ENCODE measurements around the gene SLC8A2. TPM values are rescaled to one million over a fixed set of nuclear protein-coding genes. Genes with fewer than 3 reads are reported as not detected.

The SLC8A2 gene
- total and polyA plus RNA-seq, 9 donors = 0.04 to 0.49 (median 0.24) TPM

DNA sequence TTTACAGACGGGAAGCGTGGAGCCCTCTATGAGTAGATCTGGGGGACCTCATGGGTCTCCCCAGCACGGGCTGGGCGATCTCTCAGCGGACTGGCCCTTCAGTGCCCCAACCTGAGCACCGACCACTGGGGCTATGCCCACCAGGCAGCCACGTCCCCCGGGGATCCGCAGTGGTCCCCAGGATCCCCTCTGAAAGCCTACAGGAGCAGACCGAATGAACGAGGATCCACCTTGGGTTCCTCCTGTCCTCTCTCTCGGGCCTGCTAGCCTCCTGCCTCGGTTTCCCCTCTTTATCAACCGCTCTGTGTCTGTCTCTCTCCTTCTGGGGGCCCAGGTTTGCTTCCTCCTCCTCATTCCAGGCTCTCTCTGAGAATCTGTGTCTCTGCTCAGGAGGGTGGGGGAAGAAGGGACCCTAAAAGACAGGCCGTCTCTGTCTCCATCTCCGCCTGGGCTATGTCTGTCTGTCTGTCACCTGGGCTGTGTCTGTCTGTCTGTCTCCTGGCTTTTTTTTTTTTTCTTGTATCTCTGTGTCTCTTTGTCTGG, 50.4 kb downstream of the SLC8A2 start:
- H3K36me3 ChIP-seq (ENCODE audit: control insufficient read depth, insufficient read depth, low read length) = no peaks in the 10 kb centered on the region
- no peak overlapping the region for H3K27ac ChIP-seq (ENCODE audit: low read length)
- no peak for DNase-seq
- WGBS (ENCODE audit: insufficient coverage) = 3% methylated on average over 12 of the region's 16 CpGs
- peaks cover 94% of the 10 kb centered on the region for H3K27me3 ChIP-seq (ENCODE audit: control insufficient read depth, insufficient read depth, low read length)
- H3K4me1 ChIP-seq (ENCODE audit: control insufficient read depth, insufficient read depth, low read length) = peaks cover 11% of the 10 kb centered on the region
- no peak overlapping the region for H3K4me3 ChIP-seq (ENCODE audit: low read length)
- no peaks in the 10 kb centered on the region for H3K9me3 ChIP-seq (replicated peaks; ENCODE audit: control insufficient read depth, low read depth, low read length)

- Histone ChIP-seq H3K27ac (ENCODE audit: low read length) (no peak overlapping the region), H3K4me3 (ENCODE audit: low read length) (no peak overlapping the region), H3K4me1 (ENCODE audit: control insufficient read depth, insufficient read depth, low read length) (peaks cover 11% of the 10 kb centered on the region), H3K36me3 (ENCODE audit: control insufficient read depth, insufficient read depth, low read length) (no peaks in the 10 kb centered on the region), H3K9me3 (replicated peaks; ENCODE audit: control insufficient read depth, low read depth, low read length) (no peaks in the 10 kb centered on the region), H3K27me3 (ENCODE audit: control insufficient read depth, insufficient read depth, low read length) (peaks cover 89% of the 10 kb centered on the region)
- DNase-seq = no peak
- 3% methylated on average over 6 of the region's 19 CpGs for WGBS (ENCODE audit: insufficient coverage)
Measured at GRCh38 chr19:47419789-47420188, 51.9 kb downstream of the SLC8A2 start.

DNA sequence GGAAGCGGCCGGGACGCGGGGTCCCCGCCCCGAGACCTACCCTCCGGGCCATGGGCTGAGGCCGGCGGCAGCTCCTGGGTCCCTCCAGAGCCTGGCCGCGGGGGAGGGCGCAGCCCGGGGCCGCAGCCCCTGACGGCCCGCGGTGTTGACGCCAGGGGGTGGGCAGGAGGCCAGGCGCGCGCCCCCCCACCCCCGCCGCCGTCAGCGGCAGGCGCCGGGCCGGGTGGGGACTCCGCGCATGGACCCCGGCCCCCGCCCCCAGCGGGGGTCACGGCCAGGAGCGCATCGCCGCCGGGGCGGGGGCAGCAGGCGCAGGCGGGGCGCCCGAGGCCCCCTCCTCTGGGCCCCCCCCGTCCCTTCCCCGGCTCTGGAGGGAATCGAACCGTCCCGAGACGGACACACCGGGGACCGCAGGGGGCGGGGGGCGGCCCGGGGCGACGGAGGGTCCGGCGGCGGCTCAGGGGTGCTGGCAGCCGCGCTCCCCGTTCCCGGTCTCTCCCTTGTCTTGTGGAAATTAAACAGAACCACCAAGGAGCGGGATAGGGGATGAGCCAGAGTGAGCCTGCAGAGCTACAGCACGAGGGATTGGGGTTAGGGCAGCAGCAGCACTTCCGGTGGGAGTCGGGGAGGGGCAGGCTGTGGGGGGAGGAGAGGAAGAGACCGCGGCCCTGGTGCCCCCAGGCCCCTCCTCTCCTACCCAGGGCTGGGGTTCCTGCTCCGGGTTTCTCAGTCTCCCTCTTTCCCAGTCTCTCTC, 52.5 kb downstream of the SLC8A2 start, which contains the start of gene MEIS3:
MEIS3 (minus strand) TSS at position 498 of the 754 bp plus-strand sequence; CDS start at position 52, 446 bp downstream.
- Histone ChIP-seq H3K9me3 (replicated peaks; ENCODE audit: control insufficient read depth, low read depth, low read length) (no peaks in the 10 kb centered on the region), H3K27ac (ENCODE audit: low read length) (no peak within 1 kb of the TSS), H3K4me1 (ENCODE audit: control insufficient read depth, insufficient read depth, low read length) (peaks cover 11% of the 10 kb centered on the region), H3K27me3 (ENCODE audit: control insufficient read depth, insufficient read depth, low read length) (peaks cover 84% of the 10 kb centered on the region), H3K36me3 (ENCODE audit: control insufficient read depth, insufficient read depth, low read length) (peaks cover 2% of the 10 kb centered on the region), H3K4me3 (ENCODE audit: low read length) (peak within 1 kb of the TSS; percentile 36)
- under 1% methylated on average over 47 of the region's 70 CpGs for WGBS (ENCODE audit: insufficient coverage)
- DNase-seq = no peak

DNA sequence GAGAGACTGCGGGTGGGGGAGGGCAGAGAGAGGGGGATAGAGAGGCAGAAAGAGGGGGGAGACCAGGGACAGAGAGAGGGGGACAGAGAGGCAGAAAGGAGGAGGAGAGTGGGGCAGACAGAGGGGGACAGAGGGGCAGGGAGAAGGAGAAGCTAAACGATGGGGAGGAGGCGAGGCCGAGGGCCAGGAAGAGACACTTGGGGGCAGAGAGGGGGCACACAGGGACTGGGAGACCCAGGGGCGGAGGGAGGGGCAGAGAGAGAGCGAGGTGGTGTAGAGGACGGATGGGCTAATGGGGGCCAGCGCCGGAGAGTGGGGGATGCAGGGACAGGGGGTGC, 53.0 kb downstream of the SLC8A2 start:
- no peak overlapping the region for H3K27ac ChIP-seq (ENCODE audit: low read length)
- H3K4me3 ChIP-seq (ENCODE audit: low read length) = peak overlapping the region; percentile 36
- DNase-seq = no peak
- peaks cover 4% of the 10 kb centered on the region for H3K36me3 ChIP-seq (ENCODE audit: control insufficient read depth, insufficient read depth, low read length)
- peaks cover 11% of the 10 kb centered on the region for H3K4me1 ChIP-seq (ENCODE audit: control insufficient read depth, insufficient read depth, low read length)
- no peaks in the 10 kb centered on the region for H3K9me3 ChIP-seq (replicated peaks; ENCODE audit: control insufficient read depth, low read depth, low read length)
- H3K27me3 ChIP-seq (ENCODE audit: control insufficient read depth, insufficient read depth, low read length) = peaks cover 81% of the 10 kb centered on the region
- WGBS (ENCODE audit: insufficient coverage) = 0% methylated on average over 9 of the region's 9 CpGs

DNA sequence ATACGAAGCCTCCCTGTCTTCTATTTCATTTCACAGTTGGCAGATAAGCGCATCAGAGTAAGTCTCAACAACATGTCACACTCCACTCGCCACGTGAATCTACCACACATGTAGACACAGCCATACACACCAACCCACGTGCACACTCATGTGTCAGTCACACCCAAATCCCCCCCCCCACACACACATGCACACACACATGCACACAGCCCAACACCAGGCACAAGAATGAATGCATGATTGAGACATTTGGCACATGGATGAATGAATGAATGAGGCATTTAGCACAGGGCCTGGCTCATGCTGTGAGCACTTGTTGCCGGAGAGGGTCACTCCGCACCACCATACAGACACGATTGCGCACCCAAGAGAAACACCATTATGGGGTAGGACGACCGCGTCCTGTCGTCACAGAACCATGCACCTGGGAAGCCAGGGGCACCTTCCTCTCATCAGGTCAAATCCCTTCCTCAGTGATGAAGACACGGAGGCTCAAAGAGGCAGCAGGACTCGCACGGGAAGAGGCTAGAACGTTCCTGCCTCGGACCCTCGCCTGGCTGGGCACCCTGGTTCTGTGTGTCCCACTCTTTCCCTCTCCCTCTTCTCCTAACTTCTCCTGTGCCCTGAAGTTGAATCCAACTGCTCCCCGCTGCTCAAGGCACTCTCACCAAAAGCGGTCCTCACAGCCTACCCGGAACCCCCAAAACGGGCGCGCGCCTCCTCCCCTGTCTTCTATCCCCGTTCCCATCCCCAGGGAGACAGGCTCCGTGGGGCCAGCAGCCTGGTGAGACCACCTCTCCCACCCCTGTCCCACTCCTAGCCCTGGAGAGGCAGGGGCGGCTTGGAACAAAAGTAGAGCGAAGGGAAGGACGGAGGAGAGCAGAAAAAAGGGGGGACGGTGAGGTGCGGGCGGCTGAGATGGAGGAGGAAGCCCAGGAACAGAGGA, 53.7 kb downstream of the SLC8A2 start:
- whole genome bisulfite sequencing (ENCODE audit: insufficient coverage) = 2% methylated on average over 25 of the region's 34 CpGs
- H3K36me3 ChIP-seq (ENCODE audit: control insufficient read depth, insufficient read depth, low read length) = peaks cover 4% of the 10 kb centered on the region
- peaks cover 75% of the 10 kb centered on the region for H3K27me3 ChIP-seq (ENCODE audit: control insufficient read depth, insufficient read depth, low read length)
- H3K27ac ChIP-seq (ENCODE audit: low read length) = no peak overlapping the region
- DNase-seq = no peak
- peak overlapping the region; percentile 36 for H3K4me3 ChIP-seq (ENCODE audit: low read length)
- no peaks in the 10 kb centered on the region for H3K9me3 ChIP-seq (replicated peaks; ENCODE audit: control insufficient read depth, low read depth, low read length)
- peaks cover 11% of the 10 kb centered on the region for H3K4me1 ChIP-seq (ENCODE audit: control insufficient read depth, insufficient read depth, low read length)

DNA sequence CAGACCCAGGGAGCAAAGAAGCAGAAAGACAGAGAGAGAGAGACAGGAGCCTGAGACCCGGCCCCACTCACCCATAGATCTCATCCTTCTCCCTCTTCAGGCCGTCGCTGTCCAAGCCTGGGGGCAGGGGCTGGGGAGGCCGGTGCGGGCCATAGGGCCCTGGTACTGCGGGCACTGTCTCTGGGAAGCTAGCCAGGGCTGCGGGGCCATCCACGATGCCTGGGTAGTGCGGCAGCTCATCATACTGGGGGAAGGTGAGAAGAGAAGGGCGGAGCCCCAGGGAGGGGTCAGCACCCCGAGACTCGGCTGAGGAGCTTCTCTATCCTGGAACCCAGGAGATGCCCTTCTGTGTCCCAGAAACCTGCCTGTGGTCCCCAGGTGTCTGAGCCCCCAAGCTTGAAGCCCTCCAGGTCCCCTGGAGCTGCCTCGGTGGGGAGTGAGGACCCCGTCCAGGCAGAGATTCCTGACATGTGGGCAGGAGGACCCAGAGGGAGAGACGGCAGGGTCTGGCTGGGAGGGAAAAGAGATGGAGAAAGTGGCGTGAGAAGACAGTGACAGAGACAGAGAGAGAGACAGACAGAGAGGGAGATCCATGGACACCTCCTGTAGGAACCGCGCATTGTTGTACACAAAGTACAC, 54.5 kb downstream of the SLC8A2 start:
- Histone ChIP-seq H3K27ac (ENCODE audit: low read length) (no peak overlapping the region), H3K4me3 (ENCODE audit: low read length) (no peak overlapping the region), H3K4me1 (ENCODE audit: control insufficient read depth, insufficient read depth, low read length) (peaks cover 11% of the 10 kb centered on the region), H3K27me3 (ENCODE audit: control insufficient read depth, insufficient read depth, low read length) (peaks cover 67% of the 10 kb centered on the region), H3K36me3 (ENCODE audit: control insufficient read depth, insufficient read depth, low read length) (peaks cover 4% of the 10 kb centered on the region), H3K9me3 (replicated peaks; ENCODE audit: control insufficient read depth, low read depth, low read length) (no peaks in the 10 kb centered on the region)
- 11% methylated on average over 15 of the region's 18 CpGs for WGBS (ENCODE audit: insufficient coverage)
- no peak for DNase-seq

GRCh38 chr19:47416643-47416985, 55.1 kb downstream of the SLC8A2 start:
- no peak overlapping the region for H3K4me3 ChIP-seq (ENCODE audit: low read length)
- H3K9me3 ChIP-seq (replicated peaks; ENCODE audit: control insufficient read depth, low read depth, low read length) = no peaks in the 10 kb centered on the region
- H3K27me3 ChIP-seq (ENCODE audit: control insufficient read depth, insufficient read depth, low read length) = peaks cover 61% of the 10 kb centered on the region
- WGBS (ENCODE audit: insufficient coverage) = 11% methylated on average over 8 of the region's 12 CpGs
- DNase-seq = no peak
- no peak overlapping the region for H3K27ac ChIP-seq (ENCODE audit: low read length)
- peaks cover 11% of the 10 kb centered on the region for H3K4me1 ChIP-seq (ENCODE audit: control insufficient read depth, insufficient read depth, low read length)
- peaks cover 4% of the 10 kb centered on the region for H3K36me3 ChIP-seq (ENCODE audit: control insufficient read depth, insufficient read depth, low read length)

- Histone ChIP-seq H3K9me3 (replicated peaks; ENCODE audit: control insufficient read depth, low read depth, low read length) (no peaks in the 10 kb centered on the region), H3K27ac (ENCODE audit: low read length) (no peak overlapping the region), H3K36me3 (ENCODE audit: control insufficient read depth, insufficient read depth, low read length) (peaks cover 4% of the 10 kb centered on the region), H3K4me3 (ENCODE audit: low read length) (no peak overlapping the region), H3K4me1 (ENCODE audit: control insufficient read depth, insufficient read depth, low read length) (peaks cover 9% of the 10 kb centered on the region), H3K27me3 (ENCODE audit: control insufficient read depth, insufficient read depth, low read length) (peaks cover 56% of the 10 kb centered on the region)
- 98% methylated on average over 13 of the region's 21 CpGs for WGBS (ENCODE audit: insufficient coverage)
- DNase-seq = no peak
Measured at GRCh38 chr19:47415953-47416642, 55.6 kb downstream of the SLC8A2 start.

GRCh38 chr19:47414469-47414868, 57.2 kb downstream of the SLC8A2 start:
- no peak overlapping the region for H3K4me3 ChIP-seq (ENCODE audit: low read length)
- no peak overlapping the region for H3K27ac ChIP-seq (ENCODE audit: low read length)
- peaks cover 39% of the 10 kb centered on the region for H3K27me3 ChIP-seq (ENCODE audit: control insufficient read depth, insufficient read depth, low read length)
- peaks cover 4% of the 10 kb centered on the region for H3K36me3 ChIP-seq (ENCODE audit: control insufficient read depth, insufficient read depth, low read length)
- 49% methylated on average over 13 of the region's 21 CpGs for WGBS (ENCODE audit: insufficient coverage)
- no peaks in the 10 kb centered on the region for H3K9me3 ChIP-seq (replicated peaks; ENCODE audit: control insufficient read depth, low read depth, low read length)
- peaks cover 7% of the 10 kb centered on the region for H3K4me1 ChIP-seq (ENCODE audit: control insufficient read depth, insufficient read depth, low read length)
- DNase-seq = no peak

Measured in muscle of leg (tissue), 11 donors.